Right lung (tissue), 5 donors: Measurements from ENCODE around the gene CAMKMT. TPM values are rescaled to one million over a fixed set of nuclear protein-coding genes. Genes with fewer than 3 reads are reported as not detected.
A peak's percentile ranks its signal among the peaks of the same experiment; 100 is the strongest.

Experiments
- DNase-seq, 2 donors: peaks; one replicate each; pipeline ENCODE4 v3.0.0-alpha.2; 2013
- polyA plus RNA-seq, 5 donors: library from polyadenylated mRNA; unstranded; fragments of 120-200 nt; gene quantifications; one replicate each; pipeline versions ENCODE4 v1.2.1 to v1.2.3, GENCODE V29; 2013; ENCODE audit warnings: inconsistent platforms in 1 of 5, low replicate concordance in 1 of 5; ENCODE audit not compliant: insufficient read length in 5 of 5, insufficient read depth in 1 of 5

CAMKMT gene
- polyA plus RNA-seq, 5 donors: 9.1 to 14.9 (median 12.8) TPM

DNA sequence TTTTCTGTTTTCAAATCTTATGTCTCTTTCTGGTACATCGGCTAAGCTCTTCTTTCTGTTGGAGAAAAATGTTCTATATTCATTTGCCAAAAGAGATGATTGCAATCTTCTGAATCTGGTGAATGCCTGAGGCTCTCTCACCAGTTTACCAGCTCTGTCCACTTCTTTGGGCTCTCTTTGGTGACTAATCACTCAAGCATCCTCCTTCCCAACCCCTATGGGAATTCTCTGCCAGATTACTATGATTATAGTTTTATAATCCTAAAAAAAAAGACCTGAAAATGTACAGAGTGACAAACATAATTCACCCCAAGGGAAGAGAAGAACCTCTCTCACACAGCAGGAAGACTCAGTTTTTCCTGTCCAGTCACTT lies 187.3 kb downstream of the CAMKMT start:
- DNase-seq: no peak

DNA sequence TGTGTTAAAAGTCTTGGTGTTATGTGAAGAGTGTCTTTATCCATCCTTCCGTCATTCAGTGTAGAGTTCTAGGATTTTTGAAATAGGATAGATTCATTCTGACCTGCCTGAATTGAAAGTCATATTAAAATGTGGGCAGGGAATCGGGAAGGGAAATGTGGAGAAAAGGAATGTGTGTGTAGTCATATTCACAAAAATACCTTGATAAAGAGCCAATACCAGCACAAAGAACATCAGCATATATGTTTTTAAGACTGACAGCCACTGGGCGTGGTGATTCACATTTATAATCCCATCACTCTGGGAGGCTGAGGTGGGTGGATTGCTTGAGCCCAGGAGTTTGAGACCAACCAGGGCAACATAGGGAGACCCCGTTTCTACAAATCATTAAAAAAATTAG lies 188.1 kb downstream of the CAMKMT start:
- no peak for DNase-seq

DNA sequence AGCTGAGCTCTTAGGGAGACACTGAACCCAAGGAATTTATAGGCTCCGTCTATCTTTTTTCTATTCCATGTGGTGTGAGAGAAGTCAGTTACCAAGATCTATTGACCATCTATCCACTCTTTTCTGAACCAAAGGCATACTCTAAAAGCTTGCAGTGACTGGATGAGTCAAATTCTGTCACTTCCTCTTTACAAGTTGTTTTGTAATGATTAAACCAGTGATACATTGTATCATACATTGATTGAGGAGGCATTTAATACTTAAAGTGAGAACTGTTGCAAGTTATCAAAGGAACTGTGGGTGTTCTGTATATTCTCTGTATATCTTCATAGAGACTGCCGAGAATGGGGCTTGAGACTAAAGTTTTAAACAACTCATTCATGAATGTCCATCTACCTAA lies 188.8 kb downstream of the CAMKMT start:
- no peak for DNase-seq

DNA sequence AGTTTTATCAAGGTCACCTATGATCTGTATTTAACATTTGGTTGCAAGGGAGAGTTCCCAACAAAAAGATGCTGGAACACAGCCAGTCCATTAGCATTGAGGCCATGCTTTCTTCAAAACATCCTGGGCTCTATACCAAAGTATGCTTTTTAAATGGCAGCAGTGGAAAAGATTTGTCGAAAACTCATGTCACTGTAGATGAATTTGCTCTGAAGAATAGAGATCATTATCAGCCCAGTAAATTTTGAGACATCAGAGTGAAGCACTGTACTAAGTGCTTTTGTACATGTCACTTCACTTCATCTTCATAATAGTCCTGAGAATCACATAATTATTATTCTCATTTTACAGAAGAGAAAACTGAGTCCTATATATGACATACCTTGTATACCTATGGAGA lies 189.8 kb downstream of the CAMKMT start:
- DNase-seq: no peak

DNA sequence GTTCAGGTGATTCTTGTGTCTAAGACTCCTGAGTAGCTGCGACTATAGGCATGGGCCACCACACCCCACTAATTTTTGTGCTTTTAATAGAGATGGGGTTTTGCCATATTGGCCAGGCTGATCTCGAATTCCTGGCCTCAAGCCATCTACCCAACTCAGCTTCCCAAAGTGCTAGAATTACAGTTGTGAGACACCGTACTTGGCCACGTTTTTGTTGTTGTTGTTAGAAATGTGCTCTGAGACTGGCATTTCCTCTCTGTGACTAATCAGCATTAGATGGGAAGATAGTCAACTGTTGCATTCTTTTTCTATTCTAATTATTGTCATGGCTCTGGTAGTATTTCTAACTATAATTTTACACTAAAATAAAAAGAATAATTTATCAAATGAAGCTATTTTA lies 191.7 kb downstream of the CAMKMT start:
- DNase-seq: no peak

DNA sequence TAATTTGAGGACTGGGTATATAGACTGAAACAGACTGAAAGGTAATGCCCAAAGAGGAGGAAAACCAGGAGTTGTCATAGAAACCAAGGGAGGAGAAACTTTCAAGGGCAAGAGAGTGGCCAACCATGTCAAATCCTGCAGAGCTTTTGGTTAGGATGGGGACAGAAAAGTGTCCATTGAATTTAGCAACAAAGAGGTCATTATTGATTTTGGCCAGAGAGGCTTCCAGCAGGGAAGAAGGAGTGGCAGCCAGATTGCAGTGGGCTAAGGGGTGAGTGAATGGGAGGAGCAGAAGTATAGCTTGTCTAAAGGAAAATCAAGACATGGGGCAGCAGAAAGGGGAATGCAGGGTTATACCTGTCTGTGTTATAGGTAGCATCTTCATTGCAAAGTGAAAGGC lies 194.0 kb downstream of the CAMKMT start:
- DNase-seq: no peak

DNA sequence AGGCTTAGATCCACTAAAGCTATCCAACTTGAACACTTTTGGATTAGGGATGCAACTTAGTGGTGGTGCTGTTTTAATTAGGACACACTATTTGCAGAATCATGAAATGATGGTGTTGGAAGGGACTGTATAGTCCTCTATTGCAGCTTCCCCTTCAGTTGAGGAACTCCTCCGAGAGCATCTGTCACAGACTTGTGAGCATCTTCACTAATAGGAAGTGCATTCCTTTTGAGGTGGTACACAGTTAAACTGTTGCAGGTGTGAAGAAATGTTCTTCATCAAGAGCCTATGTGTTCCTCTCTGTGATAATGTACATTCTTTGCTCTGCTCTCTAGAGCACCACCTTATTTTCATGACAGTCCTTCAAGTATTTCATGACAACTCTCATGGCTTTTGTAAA lies 197.4 kb downstream of the CAMKMT start:
- DNase-seq: no peak

DNA sequence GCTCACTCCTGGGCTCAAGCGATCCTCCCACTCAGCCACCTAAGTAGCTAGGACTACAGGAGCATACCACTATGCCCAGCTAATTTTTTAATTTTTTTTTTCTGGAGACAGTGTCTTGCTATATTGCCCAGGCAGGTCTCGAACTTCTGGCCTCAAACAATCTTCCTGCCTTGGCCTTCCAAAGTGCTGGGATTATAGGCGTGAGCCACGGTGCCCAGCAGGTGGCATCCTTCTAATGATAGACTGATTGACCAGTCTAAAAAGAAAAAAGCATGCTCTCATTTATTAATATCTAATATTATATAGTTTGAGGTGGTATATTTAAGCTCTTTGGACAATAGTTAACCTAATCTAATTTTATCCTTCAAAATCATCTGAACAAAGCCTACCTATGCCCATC lies 198.6 kb downstream of the CAMKMT start:
- DNase-seq: no peak

DNA sequence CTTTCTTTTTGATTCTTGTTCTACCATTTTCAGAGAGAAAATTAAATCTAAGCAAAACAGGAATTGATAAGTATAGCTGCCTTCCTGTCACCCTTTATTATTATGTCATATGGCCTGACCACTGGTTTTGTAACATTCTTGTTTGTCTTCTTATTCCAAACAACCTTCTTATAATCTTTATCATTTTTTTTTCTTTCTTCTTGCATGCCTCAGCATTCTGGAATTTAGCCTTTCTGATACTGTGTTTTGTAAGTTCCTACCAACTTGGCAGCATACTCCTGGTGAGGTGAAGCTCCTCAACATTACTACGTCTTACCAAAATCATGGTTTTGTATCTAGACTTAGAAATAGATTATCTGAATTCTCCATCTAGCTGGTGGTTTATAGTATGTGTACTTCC lies 199.2 kb downstream of the CAMKMT start:
- DNase-seq: no peak

DNA sequence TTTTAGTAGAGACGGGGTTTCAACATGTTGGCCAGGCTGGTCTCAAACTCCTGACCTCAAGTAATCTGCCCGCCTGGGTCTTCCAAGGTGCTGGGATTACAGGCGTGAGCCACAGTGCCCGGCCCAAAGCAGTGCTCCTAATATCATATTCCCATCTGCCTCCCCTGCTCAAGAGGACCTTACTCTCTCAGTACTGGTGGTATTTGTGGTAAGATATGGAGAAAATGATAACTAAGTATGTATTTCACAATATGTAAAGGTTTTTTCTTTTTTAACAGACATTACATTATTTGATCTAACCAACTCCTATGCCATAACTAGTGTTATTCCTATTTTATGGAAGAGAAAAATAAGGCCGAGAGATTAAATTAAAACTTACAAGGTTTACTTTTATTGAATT lies 201.0 kb downstream of the CAMKMT start:
- DNase-seq: no peak

DNA sequence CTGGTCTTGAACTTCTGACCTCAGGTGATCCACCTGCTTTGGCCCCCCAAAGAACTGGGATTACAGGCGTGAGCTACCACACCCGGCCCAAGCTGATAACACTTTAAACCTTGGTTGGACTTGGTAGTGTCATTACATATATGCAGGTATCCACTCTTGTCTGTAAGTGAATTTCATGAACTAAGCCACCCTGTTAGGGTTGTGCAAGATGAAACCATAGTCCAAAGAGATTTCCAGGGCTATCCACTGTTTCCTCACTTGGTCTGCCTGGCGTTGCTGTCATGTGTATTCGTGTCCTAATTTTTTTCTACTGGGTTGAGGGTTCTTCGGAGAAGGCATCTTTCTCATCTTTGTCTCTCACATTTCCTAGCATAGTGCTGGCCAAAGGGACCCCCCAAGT lies 203.0 kb downstream of the CAMKMT start:
- DNase-seq: no peak

DNA sequence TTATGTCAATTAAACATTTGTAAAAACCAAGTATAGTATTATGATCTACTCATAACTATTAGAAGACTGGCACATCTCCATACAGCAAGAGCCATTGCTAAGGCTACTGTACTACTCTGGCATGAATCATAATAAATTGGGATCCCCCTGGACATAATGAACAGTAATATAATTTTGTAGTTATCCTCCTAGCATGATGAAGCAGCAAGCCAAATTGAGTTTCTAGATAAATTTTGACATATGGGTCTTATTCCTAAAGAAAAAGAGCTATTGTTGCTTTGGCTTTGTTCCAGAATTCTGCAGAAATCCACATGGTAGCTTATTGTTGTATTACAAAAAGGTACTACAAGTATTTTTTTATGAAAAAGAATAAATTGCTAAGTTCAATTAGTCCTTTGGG lies 204.3 kb downstream of the CAMKMT start:
- DNase-seq: no peak

DNA sequence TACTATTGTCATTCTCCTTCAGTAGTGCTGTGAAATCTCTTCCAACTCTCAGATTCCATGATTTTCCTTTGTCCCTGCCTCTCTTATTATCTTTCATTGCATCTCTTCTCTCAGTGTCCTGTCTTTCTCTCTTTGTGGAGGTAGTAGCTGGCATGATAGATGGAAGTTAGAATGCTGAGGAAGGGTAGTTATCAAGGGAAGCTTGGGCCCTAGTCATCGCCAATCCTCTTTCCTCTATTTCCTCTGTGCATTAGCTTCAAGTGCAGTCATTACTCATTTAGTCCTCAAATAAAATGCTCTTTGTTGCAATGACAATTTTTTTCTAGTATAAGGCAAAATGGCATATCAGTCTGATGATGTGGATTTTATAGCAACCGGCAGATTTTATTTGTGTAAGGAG lies 207.7 kb downstream of the CAMKMT start:
- DNase-seq: no peak

DNA sequence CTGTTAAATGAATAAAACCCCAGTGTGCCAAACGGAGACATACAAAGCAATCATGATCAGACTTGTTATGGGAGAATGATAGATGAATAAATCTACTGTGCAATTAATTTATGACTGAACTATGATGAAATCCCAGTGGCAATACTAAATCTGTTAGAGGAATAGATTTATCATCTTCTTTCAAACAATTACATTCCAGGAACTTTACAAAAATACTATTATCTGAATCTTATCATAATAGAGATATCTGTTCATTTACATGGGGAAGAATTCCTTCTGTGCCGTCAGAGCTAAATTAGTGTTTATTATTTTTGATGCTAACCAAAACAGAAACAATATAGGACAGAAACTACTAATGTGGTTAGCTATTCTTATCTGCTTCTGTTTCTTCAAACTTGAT lies 208.5 kb downstream of the CAMKMT start:
- DNase-seq: no peak

DNA sequence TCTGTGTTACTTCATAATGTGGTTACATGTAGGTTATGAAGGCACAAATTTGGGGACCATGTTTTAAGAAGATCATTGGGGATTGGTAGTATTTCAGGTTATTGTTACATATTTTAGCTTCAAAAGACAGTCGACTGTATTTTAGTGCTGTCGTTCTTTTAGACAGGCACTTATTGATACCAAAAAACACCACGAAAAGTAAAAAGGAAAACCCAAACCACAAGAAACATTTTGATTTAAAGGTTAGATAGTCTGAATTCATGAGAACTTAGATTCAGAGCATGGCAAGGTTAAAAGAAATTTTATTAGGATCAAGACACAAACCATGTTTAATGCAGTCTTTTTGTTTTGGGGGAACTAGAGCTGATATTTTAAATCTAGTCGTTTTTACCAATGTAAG lies 209.0 kb downstream of the CAMKMT start:
- DNase-seq: no peak

DNA sequence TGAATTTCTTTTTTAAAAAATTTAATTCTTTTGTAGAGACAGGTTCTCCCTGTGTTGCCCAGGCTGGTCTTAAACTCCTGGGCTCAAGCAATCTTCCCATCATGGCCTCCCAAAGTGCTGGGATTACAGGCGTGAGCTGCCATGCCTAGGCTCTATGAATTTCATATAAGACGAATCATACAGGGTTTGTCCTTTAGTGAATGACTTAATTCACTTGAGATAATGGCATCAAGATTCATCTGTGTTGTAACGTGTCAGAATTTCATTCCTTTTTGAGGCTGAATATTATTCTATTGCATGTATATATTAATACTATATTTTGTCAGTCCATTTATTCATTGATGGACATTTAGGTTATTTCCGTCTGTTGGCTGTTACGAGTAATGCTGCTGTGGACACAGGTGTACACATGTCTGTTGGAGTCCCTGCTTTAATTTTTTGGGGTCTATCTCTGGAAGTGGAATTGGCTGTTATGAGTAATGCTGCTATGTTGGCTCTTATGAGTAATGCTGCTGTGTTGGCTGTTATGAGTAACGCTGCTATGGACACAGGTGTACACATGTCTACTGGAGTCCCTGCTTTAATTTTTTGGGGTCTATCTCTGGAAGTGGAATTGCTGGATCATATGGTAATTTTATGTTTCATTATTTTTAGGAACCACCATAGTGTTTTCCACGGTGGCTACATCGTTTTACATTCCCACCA lies 210.6 kb downstream of the CAMKMT start:
- DNase-seq: no peak

DNA sequence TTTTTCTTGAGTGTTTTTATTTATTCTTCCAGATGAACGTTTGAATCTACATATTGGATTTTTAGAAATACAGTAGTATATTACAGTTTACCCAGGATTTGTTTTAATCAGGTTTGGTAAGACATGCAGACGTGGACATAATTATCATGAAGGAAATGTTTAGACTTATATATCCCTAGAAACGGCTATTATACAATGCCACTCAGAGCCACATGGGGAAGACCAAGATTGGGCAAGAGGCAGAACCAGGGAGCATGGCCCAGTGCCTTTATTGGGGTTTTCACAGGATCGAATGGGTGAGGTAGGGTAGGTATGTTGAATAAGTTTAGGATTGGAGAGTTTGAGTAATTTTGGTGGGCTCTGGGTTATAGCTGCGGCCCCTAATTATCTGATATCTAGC lies 212.2 kb downstream of the CAMKMT start:
- DNase-seq: no peak

DNA sequence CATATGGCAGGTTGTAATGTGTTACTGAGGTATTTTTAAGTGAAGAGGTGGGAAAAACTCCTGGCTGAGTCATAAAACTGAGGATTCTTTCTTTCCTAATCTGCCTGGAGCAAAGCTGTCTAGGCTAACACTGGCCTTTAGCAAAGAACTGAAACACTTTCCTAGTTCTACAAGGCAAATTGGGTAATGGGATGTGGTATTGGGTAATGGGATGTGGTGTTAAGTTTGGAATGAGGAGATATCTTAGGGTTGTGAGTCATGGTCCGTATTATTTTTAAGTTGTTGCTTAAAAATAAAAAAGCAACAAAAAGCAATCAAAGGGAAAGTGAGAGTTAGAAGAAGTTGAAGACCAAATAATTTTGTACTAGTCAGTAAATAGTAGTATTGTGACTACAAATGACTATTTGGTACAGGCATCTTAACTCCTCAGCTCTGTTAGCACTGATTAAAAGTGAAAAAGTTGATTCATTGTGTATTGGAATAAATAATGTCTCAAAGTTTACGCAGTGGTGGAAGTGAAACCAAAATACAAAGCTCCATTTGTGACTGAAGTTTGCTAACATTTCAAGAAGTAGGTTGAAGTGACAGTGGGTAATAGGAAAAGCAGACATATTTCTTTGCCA lies 216.8 kb downstream of the CAMKMT start:
- peak in 1 of 2 donors; percentile 23 for DNase-seq

DNA sequence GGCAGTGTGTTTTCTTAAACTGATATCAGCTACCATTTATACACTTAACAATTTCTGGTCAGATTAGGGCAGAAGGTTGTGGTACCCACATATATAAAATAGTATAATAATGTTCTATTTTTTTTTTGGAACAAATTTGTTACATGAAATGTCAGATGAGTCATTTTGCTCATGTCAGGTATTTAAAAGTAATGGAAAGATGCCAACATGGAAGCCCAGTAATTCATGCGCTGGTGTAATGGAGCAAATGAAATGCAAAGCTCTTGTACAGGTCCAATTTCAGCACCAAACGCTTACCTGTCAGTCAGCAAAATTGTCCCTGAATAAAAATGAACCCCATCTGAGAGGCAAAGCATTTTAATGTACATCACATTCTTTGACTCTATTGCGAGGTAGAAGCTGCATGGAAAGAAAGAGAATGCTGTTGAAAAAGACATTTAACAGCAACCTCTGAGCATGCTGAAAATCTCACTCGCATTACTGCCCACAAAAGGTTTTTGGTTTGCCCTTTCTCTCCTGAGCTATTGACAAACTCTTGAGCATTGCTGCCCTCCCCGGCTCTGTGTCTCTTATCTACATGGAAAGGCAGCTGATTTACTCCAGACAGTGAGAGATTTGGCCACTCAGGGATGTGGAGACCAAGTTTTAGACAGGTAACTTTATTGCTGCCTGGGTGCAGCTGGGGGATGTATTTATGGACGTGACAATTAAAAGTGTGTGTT lies 217.5 kb downstream of the CAMKMT start:
- DNase-seq: no peak

DNA sequence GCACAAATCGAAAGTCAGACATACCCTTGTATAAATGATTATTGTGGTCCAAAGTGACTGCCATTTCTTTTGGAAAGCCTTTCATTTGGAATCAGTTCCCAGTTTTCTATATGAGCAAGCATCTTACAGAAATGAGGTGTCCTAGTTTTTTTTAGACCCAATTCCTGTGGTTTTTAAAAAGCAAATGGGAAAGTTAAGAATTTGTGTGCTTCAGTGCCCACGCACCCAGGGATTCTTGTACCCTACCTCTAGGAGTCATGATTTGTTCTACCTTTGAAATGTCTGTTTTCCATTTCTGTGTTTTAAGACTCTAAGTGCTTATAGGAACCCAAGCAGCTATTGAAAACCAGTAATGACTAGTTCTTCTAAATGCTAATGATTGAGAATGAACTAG lies 218.1 kb downstream of the CAMKMT start:
- DNase-seq: no peak

DNA sequence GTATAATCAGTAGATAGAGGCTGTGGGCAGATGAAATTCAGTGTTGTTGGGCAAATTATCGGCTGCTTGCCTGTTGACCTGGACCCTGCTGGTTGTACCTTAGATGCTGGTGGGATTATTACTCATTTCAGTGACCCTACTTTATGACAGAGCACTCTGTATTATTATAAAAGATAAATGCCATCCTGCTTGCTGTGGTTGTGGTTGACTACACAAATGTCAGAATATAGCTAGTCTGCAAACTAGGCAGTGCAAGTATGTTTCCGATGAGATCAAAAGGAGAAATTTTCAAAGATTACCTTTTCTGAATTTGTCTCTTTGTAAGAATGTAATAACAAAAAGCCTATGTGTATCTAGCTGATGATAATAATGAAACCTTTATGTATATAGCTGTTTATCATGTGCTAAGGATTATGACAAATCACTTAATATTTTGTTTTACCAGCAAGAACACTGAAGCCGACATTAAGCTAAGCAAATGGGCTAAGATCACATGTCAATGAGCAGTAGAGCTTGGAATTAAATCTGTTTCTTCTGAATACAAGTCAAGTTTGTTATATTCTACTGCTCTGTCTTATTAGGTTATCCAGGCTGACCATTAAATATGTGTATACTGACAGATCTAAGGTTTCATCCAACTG lies 219.2 kb downstream of the CAMKMT start:
- DNase-seq: no peak

DNA sequence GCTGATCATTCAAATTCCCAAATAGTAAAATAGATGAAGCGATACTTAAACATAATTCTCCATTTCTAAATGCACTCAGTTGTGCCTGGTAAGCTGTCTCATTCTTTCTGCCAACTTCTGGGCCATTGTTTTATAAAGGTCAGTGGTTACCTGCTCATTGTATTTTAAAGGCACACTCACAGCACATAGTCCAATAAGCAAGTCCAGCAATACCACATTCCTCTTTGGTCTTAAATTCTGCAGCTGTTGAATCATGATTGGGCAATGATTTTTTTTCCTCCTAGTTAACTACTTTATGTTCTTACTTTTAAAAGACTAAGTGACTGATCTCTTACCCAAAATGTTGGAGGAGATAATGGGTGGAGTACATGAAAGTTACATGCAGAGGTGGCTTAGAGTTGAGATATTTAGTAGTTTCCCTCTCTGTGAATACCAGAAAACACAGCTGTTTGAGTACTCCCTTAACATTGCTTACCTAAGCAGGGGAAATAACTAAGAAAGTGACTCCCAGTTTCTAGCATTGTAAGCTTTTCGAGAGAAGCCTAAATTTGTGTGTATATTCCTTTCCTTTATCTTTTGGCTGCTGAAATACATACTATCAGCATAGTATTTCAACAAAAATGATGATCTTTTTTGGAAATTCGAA lies 220.7 kb downstream of the CAMKMT start:
- DNase-seq: no peak
